Liver (tissue), 9 donors: ENCODE data around the gene NKAIN1. TPM values are rescaled to one million over a fixed set of nuclear protein-coding genes. Genes with fewer than 3 reads are reported as not detected.

Source experiments
- DNase-seq: peaks from one replicate; pipeline ENCODE4 v3.0.0-alpha.2; 2017; ENCODE audit warnings: low spot score
- H3K27ac ChIP-seq, 2 donors: one replicate each; pipeline ENCODE4 v1.7.0; 2013; ENCODE audit warnings: inconsistent platforms in 2 of 2, low read length in 2 of 2, control low read depth in 1 of 2, low read depth in 1 of 2, mild to moderate bottlenecking in 1 of 2
- H3K27me3 ChIP-seq, 4 donors: one replicate each; pipeline versions ENCODE4 v1.6.1 to v1.7.0; 2013; ENCODE audit warnings: low read length in 3 of 4, inconsistent platforms in 1 of 4, mild to moderate bottlenecking in 1 of 4, moderate library complexity in 1 of 4; ENCODE audit not compliant: control insufficient read depth in 4 of 4, insufficient read depth in 4 of 4
- H3K36me3 ChIP-seq, 4 donors: one replicate each; pipeline versions ENCODE4 v1.6.1 to v1.7.0; 2013; ENCODE audit warnings: low read length in 3 of 4, mild to moderate bottlenecking in 3 of 4, low read depth in 1 of 4, moderate library complexity in 1 of 4; ENCODE audit not compliant: control insufficient read depth in 4 of 4, insufficient read depth in 3 of 4
- H3K4me1 ChIP-seq, 4 donors: one replicate each; pipeline versions ENCODE4 v1.6.1 to v1.7.0; 2013; ENCODE audit warnings: low read length in 3 of 4, mild to moderate bottlenecking in 3 of 4, moderate library complexity in 1 of 4; ENCODE audit not compliant: control insufficient read depth in 4 of 4, insufficient read depth in 4 of 4
- H3K4me3 ChIP-seq, 3 donors: one replicate each; pipeline versions ENCODE4 v1.6.1 to v1.7.0; 2013; ENCODE audit warnings: low read length in 3 of 3, control low read depth in 1 of 3, low read depth in 1 of 3, mild to moderate bottlenecking in 1 of 3
- H3K9ac ChIP-seq, 2 donors: one replicate each; pipeline ENCODE4 v1.7.0; 2013; ENCODE audit warnings: low read length in 2 of 2, mild to moderate bottlenecking in 2 of 2, moderate library complexity in 2 of 2, control low read depth in 1 of 2, low read depth in 1 of 2
- H3K9me3 ChIP-seq, 4 donors: one replicate each; pipeline versions ENCODE4 v1.6.1 to v1.7.0; 2013; ENCODE audit warnings: low read length in 3 of 4; ENCODE audit not compliant: control insufficient read depth in 4 of 4
- CTCF ChIP-seq: fragments of 150-350 bp; IDR thresholded peaks from 2 replicates; pipeline ENCODE4 v1.5.1; 2017; ENCODE audit warnings: improper control_type of control experiment, low read depth, low read length; ENCODE audit not compliant: missing input control
- EGR1 ChIP-seq, 2 donors: IDR thresholded peaks; 2 replicates each; pipeline ENCODE4 v1.6.1; 2016 to 2018; ENCODE audit warnings: antibody characterized with exemption in 2 of 2, low read depth in 2 of 2
- FOXA1 ChIP-seq: IDR thresholded peaks from 2 replicates; pipeline ENCODE4 v1.6.1; 2016; ENCODE audit warnings: antibody characterized with exemption
- FOXA2 ChIP-seq: IDR thresholded peaks from 2 replicates; pipeline ENCODE4 v1.6.1; 2016; ENCODE audit warnings: antibody characterized with exemption
- GABPA ChIP-seq, 2 donors: IDR thresholded peaks in 1 of 2; conservative IDR thresholded peaks in 1 of 2; 2 replicates each; pipeline ENCODE4 v1.6.1; 2016; ENCODE audit warnings: antibody characterized with exemption in 2 of 2, mild to moderate bottlenecking in 1 of 2, moderate library complexity in 1 of 2
- HNF4A ChIP-seq, 2 donors: conservative IDR thresholded peaks; 2 replicates each; pipeline ENCODE4 v1.6.1; 2016; ENCODE audit warnings: antibody characterized with exemption in 2 of 2, mild to moderate bottlenecking in 2 of 2
- HNF4G ChIP-seq: IDR thresholded peaks from 2 replicates; pipeline ENCODE4 v1.6.1; 2016; ENCODE audit warnings: antibody characterized with exemption
- MAX ChIP-seq: IDR thresholded peaks from 2 replicates; pipeline ENCODE4 v1.6.1; 2016; ENCODE audit warnings: antibody characterized with exemption
- NR2F2 ChIP-seq: IDR thresholded peaks from 2 replicates; pipeline ENCODE4 v1.6.1; 2016; ENCODE audit warnings: antibody characterized with exemption
- RAD21 ChIP-seq, 2 donors: IDR thresholded peaks; 2 replicates each; pipeline ENCODE4 v1.6.1; 2016; ENCODE audit warnings: antibody characterized with exemption in 2 of 2, mild to moderate bottlenecking in 2 of 2
- REST ChIP-seq: IDR thresholded peaks from 2 replicates; pipeline ENCODE4 v1.6.1; 2016; ENCODE audit warnings: antibody characterized with exemption, mild to moderate bottlenecking
- RXRA ChIP-seq, 2 donors: IDR thresholded peaks; 2 replicates each; pipeline ENCODE4 v1.6.1; 2017 to 2018; ENCODE audit warnings: antibody characterized with exemption in 2 of 2, mild to moderate bottlenecking in 1 of 2
- SP1 ChIP-seq: IDR thresholded peaks from 2 replicates; pipeline ENCODE4 v1.6.1; 2018; ENCODE audit warnings: antibody characterized with exemption, mild to moderate bottlenecking
- TAF1 ChIP-seq: conservative IDR thresholded peaks from 2 replicates; pipeline ENCODE4 v1.6.1; 2016; ENCODE audit warnings: antibody characterized with exemption, mild to moderate bottlenecking
- YY1 ChIP-seq: IDR thresholded peaks from 2 replicates; pipeline ENCODE4 v1.6.1; 2016; ENCODE audit warnings: antibody characterized with exemption, mild to moderate bottlenecking
- ZBTB33 ChIP-seq: IDR thresholded peaks from 2 replicates; pipeline ENCODE4 v1.6.1; 2016; ENCODE audit warnings: antibody characterized with exemption
- WGBS: extraction: QIAGEN DNeasy Blood & Tissue Kit; methylation state at CpG from one replicate; pipeline ENCODE4 v1.1.7; 2013; 5-methylcytosine and 5-hydroxymethylcytosine counted together
- polyA plus RNA-seq, 2 donors: library from polyadenylated mRNA; stranded (reverse) in 1 of 2; unstranded in 1 of 2; fragments of 200-250 nt in 1 of 2; fragments of >200 nt in 1 of 2; fragmentation: Nextera tagmentation in 1 of 2; extraction: Ambion mirVana in 1 of 2; gene quantifications; one replicate each; pipeline versions ENCODE4 v1.2.1 to v1.2.3, GENCODE V29; 2013 to 2015
- total RNA-seq, 2 donors: library from RNA; depleted of rRNA; stranded (reverse); fragments of >200 nt; gene quantifications; one replicate each; pipeline ENCODE4 v1.2.3, GENCODE V29; 2014
- TF ChIP-seq, protein P1 (sequence below): IDR thresholded peaks from 2 replicates; pipeline ENCODE4 v1.6.1; 2016; ENCODE audit warnings: antibody characterized with exemption
- donor health status: healthy.
- donor health status: healthy.
- donor health status: healthy.
- donor health status: healthy.
- donor health status: healthy.

The NKAIN1 gene
- total and polyA plus RNA-seq, 4 donors, result not detected

DNA sequence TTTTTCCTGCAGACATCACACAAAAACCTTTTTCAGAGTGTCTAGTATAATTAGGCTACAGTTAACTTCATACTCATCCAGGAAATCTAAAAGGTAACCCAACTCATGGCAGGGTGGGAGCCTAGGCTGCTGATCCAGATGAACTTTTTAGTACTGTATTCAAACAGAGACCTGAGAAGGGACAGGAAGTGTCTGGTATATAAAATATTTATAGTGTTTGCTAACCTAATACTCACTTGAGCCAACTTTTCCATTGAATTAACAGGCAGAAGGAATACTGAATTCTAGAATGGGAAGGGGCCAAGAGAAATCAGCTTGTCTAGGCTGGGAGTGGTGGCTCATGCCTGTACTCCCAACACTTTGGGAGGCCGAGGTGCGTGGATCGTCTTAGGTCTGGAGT, 22.2 kb upstream of the NKAIN1 start:
- no peak overlapping the region for H3K27ac ChIP-seq
- H3K36me3 ChIP-seq, result peaks cover 9 to 52% (median 42%) of the 10 kb centered on the region in 4 donors
- DNase-seq, result no peak
- peaks cover 0 to 3% (median 1%) of the 10 kb centered on the region in 4 donors for H3K4me1 ChIP-seq
- H3K27me3 ChIP-seq, result no peaks in the 10 kb centered on the region
- H3K4me3 ChIP-seq, result no peak overlapping the region
- no peak for TF ChIP-seq GABPA (IDR thresholded peaks at IDR 0.05 in 1 of 2, conservative IDR thresholded peaks at IDR 0.05 in 1 of 2)
- no peak for TF ChIP-seq RXRA (IDR thresholded peaks at IDR 0.05)
- TF ChIP-seq CTCF, result no peak
- TF ChIP-seq ZBTB33, result no peak
- no peaks in the 10 kb centered on the region for H3K9me3 ChIP-seq
- H3K9ac ChIP-seq, result no peak overlapping the region
- over 99% methylated on average over 3 of the region's 3 CpGs for WGBS

- 79% methylated on average over 3 of the region's 3 CpGs for WGBS
- no peaks in the 10 kb centered on the region for H3K9me3 ChIP-seq
- TF ChIP-seq YY1 (no peak), ZBTB33 (no peak), SP1 (no peak), MAX (no peak), NR2F2 (no peak), GABPA (IDR thresholded peaks at IDR 0.05 in 1 of 2, conservative IDR thresholded peaks at IDR 0.05 in 1 of 2) (no peak), RAD21 (IDR thresholded peaks at IDR 0.05) (no peak), HNF4G (no peak), EGR1 (IDR thresholded peaks at IDR 0.05; ENCODE audit: low read depth in 2 of 2) (no peak), HNF4A (conservative IDR thresholded peaks at IDR 0.05) (no peak), TAF1 (no peak), RXRA (IDR thresholded peaks at IDR 0.05) (no peak), FOXA1 (no peak), CTCF (no peak), FOXA2 (no peak), REST (no peak)
- TF ChIP-seq, protein P1, sequence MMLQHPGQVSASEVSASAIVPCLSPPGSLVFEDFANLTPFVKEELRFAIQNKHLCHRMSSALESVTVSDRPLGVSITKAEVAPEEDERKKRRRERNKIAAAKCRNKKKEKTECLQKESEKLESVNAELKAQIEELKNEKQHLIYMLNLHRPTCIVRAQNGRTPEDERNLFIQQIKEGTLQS, result no peak
- no peak overlapping the region for H3K27ac ChIP-seq
- peaks cover 8 to 48% (median 33%) of the 10 kb centered on the region in 4 donors for H3K36me3 ChIP-seq
- H3K9ac ChIP-seq, result no peak overlapping the region
- H3K27me3 ChIP-seq, result no peaks in the 10 kb centered on the region
- no peak overlapping the region for H3K4me3 ChIP-seq
- DNase-seq, result no peak
- H3K4me1 ChIP-seq, result no peaks in the 10 kb centered on the region
These were observed 20.1 kb upstream of the NKAIN1 start for GRCh38 chr1:31259746-31260145.
